Measurements from ENCODE around the gene EXOC4.

Gene EXOC4

GRCh38 chr7:133358708-133359107 is 105.8 kb downstream of the EXOC4 start:
- DNase-seq (ENCODE audit: insufficient read length, low spot score): no peak
- FAIRE-seq: no peak

DNA sequence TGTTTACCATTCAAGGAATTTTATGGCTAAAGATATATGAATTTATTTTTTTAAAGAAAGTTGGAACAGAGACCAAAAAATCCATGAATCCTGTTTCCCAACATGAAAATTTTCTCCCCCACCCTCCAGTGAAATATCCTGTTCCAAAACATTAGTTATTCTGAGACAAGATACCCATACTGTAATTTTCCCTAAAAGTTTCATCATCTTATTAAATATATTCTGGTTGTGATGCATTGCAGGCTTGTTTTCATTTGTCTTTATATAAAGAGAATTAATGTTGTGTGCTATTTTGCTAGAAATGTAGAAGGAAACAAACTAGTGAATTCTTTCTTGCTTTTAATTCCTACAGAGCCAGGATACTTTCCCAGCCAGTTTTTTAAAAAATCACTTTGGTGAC is 106.6 kb downstream of the EXOC4 start:
- no peak for DNase-seq (ENCODE audit: insufficient read length, low spot score)
- FAIRE-seq: no peak

- FAIRE-seq: no peak
- DNase-seq (ENCODE audit: insufficient read length, low spot score): no peak
Measured at GRCh38 chr7:133360201-133360600, 107.3 kb downstream of the EXOC4 start.

- FAIRE-seq: no peak
Measured at GRCh38 chr7:133361806-133362205, 108.9 kb downstream of the EXOC4 start.

GRCh38 chr7:133364959-133365690 is 112.2 kb downstream of the EXOC4 start:
- FAIRE-seq (no peak), DNase-seq (ENCODE audit: insufficient read length, low spot score) (no peak)

More at GRCh38 chr7:133361806-133362205, 108.9 kb downstream of the EXOC4 start:
- no peak for DNase-seq (ENCODE audit: insufficient read length, low spot score)

- DNase-seq (ENCODE audit: insufficient read length, low spot score): no peak
- no peak for FAIRE-seq
Measured at GRCh38 chr7:133365917-133366316, 113.0 kb downstream of the EXOC4 start.

DNA sequence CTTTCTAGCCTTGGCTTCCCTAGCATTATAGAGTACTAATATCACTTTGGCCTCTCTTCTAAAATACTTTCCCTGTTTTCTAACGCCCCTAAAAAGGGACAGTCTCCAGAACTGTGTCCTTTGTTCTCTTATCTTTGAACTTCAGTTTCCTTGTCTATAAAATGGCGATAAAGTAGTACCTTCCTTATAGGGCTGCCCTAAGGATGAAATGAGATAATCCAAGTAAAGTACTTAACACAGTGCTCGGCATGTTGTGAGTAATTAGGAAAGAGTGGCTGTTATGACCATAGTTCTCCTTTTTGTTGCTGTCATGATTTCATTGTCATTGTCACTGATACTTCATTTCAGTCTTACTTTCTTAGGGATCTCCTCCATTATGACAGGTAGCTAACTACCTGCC is 114.7 kb downstream of the EXOC4 start:
- FAIRE-seq (no peak), DNase-seq (ENCODE audit: insufficient read length, low spot score) (no peak)

DNA sequence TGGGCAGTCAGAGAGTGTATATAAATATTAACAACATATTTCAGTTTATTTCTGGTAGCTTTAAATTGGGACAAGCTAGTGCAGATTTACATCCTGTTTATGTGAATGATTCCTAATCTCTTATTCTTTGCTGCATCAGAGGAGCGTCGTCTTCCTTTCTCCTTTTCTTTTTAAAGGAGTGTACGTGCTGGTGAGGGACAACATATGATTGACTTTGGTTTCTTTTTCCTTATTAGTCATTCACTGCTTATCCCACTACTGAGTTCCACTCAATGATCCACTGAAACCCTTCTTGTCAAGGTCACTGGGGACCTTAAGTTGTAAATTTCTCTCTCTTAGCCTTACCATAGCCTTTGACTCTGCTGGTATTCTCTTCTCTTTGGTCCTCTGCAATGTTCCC is 116.3 kb downstream of the EXOC4 start:
- DNase-seq (ENCODE audit: insufficient read length, low spot score) (no peak), FAIRE-seq (no peak)

GRCh38 chr7:133371616-133372015 is 118.7 kb downstream of the EXOC4 start:
- DNase-seq (ENCODE audit: insufficient read length, low spot score): no peak
- no peak for FAIRE-seq

GRCh38 chr7:133372337-133372736 is 119.5 kb downstream of the EXOC4 start:
- DNase-seq (ENCODE audit: insufficient read length, low spot score) (no peak), FAIRE-seq (no peak)

- DNase-seq (ENCODE audit: insufficient read length, low spot score) (no peak), FAIRE-seq (no peak)
Measured at GRCh38 chr7:133376514-133376913, 123.6 kb downstream of the EXOC4 start.

DNA sequence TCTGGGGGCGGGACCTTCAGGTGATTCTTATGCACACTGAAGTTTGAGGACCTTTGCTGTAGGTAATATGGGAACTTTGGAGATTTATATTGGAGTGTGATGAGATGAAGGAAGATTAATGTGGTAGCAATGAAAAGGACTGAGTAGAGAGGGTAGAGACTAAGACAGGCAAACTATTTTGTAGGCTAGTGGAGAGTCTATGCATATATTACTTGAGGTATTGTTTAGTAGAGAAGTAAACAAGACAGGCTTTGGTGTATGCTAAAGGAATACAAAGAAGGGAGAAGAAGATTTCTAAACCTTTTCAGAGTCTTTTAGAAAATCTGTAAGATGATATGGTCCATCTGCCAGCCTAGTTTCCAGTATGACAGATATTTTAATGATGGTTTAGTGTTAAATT is 129.1 kb downstream of the EXOC4 start:
- FAIRE-seq (no peak), DNase-seq (ENCODE audit: insufficient read length, low spot score) (no peak)

GRCh38 chr7:133382775-133383559 is 130.1 kb downstream of the EXOC4 start:
- DNase-seq (ENCODE audit: insufficient read length, low spot score): no peak
- FAIRE-seq: no peak

- FAIRE-seq: no peak
- DNase-seq (ENCODE audit: insufficient read length, low spot score): no peak
Measured at GRCh38 chr7:133386205-133386604, 133.3 kb downstream of the EXOC4 start.

GRCh38 chr7:133389727-133390126 is 136.8 kb downstream of the EXOC4 start:
- FAIRE-seq (no peak), DNase-seq (ENCODE audit: insufficient read length, low spot score) (no peak)

GRCh38 chr7:133391206-133391605 is 138.3 kb downstream of the EXOC4 start:
- FAIRE-seq: no peak
- no peak for DNase-seq (ENCODE audit: insufficient read length, low spot score)

- FAIRE-seq (no peak), DNase-seq (ENCODE audit: insufficient read length, low spot score) (no peak)
Measured at GRCh38 chr7:133394369-133394768, 141.5 kb downstream of the EXOC4 start.

- DNase-seq (ENCODE audit: insufficient read length, low spot score) (no peak), FAIRE-seq (no peak)
Measured at GRCh38 chr7:133395551-133395950, 142.7 kb downstream of the EXOC4 start.

DNA sequence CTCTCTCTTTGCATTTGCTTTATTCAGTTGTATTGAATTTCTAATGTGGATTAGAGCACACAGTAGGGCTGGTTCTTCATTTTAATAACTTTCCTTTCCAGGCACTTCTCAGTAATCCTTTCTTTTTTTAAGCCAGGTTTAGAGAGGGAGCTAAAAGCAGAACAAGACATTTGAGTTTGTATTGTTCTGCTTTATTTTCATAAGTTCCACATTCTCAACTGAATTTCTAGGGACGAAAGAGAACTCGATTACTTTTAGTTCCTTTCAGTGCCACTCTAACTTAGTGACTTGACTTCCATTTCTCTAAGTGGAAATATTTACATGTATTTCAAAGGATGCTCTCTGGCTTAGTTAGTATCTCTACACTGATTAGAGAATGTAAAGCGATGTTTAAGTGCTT is 145.6 kb downstream of the EXOC4 start:
- FAIRE-seq (no peak), DNase-seq (ENCODE audit: insufficient read length, low spot score) (no peak)

DNA sequence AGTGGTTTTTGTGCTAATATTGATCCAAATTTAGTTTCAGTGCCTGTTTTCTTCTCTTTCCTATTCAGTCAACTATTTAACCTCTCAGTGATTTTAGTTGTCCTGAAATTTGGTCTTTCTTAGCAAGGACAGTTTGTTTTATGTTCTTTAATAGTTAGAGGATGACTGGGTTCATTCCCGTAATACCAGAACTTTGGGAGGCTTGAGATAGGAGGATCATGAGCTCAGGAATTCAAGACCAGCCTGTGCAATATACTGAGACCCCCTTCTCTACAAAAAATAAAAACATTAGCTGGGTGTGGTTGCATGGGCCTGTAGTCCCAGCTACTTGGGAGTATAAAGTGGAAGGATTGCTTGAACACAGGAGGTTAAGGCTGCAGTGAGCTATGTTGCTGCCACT is 148.3 kb downstream of the EXOC4 start:
- no peak for DNase-seq (ENCODE audit: insufficient read length, low spot score)
- FAIRE-seq: no peak

- FAIRE-seq: no peak
- no peak for DNase-seq (ENCODE audit: insufficient read length, low spot score)
Measured at GRCh38 chr7:133408212-133408611, 155.3 kb downstream of the EXOC4 start.

DNA sequence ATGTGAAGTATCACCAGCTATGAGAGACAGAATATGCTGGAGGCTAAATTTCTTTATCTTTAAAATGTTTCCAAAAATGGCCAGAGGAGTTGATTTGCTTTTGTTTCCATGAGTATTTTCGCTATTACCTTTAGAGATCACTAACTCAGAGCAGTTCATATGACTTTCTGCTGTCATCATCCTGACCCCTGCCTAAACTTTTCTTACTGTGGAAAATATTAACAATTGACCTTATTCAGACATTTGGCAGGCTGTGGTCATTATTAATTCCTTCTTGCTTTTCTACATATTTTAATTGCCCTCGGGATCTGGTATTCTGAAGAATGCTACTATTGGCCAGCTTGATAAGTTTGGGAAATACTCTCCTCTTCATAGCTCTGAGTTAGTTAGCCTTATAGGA is 156.5 kb downstream of the EXOC4 start:
- DNase-seq (ENCODE audit: insufficient read length, low spot score) (no peak), FAIRE-seq (no peak)
